H9 (cell line): ENCODE data around the gene EPN1. TPM values are rescaled to one million over a fixed set of nuclear protein-coding genes. Genes with fewer than 3 reads are reported as not detected.

Source experiments
- DNase-seq: peaks from one replicate; pipeline ENCODE4 v3.0.0-alpha.2; 2017
- H2AFZ ChIP-seq: one replicate; pipeline ENCODE4 v1.6.1; 2013; ENCODE audit warnings: mild to moderate bottlenecking, low read length, control low read depth, moderate library complexity
- H2AK5ac ChIP-seq: 2 replicates; pipeline ENCODE4 v1.6.1; 2013; ENCODE audit warnings: low read length, control low read depth, mixed read lengths; ENCODE audit not compliant: insufficient read length
- H2BK120ac ChIP-seq: one replicate; pipeline ENCODE4 v1.6.1; 2013; ENCODE audit warnings: low read depth, mild to moderate bottlenecking, low read length, control low read depth, inconsistent platforms; ENCODE audit not compliant: poor library complexity, severe bottlenecking
- H2BK12ac ChIP-seq: 2 replicates; pipeline ENCODE4 v1.6.1; 2013; ENCODE audit warnings: low read length, control low read depth, mixed read lengths, low read depth; ENCODE audit not compliant: insufficient read length
- H2BK15ac ChIP-seq: 2 replicates; pipeline ENCODE4 v1.6.1; 2013; ENCODE audit warnings: low read depth, low read length, control low read depth
- H2BK20ac ChIP-seq: one replicate; pipeline ENCODE4 v1.6.1; 2013; ENCODE audit warnings: low read depth, mild to moderate bottlenecking, low read length, control low read depth, inconsistent platforms; ENCODE audit not compliant: poor library complexity, severe bottlenecking
- H2BK5ac ChIP-seq: 2 replicates; pipeline ENCODE4 v1.6.1; 2013; ENCODE audit warnings: low read length, control low read depth, mixed read lengths; ENCODE audit not compliant: insufficient read length
- H3K14ac ChIP-seq: 2 replicates; pipeline ENCODE4 v1.6.1; 2013; ENCODE audit warnings: low read length, control low read depth; ENCODE audit not compliant: insufficient read depth
- H3K18ac ChIP-seq: 2 replicates; pipeline ENCODE4 v1.6.1; 2013; ENCODE audit warnings: low read depth, mild to moderate bottlenecking, mixed read lengths, low read length, control low read depth; ENCODE audit not compliant: insufficient read length
- H3K23ac ChIP-seq: 2 replicates; pipeline ENCODE4 v1.6.1; 2013; ENCODE audit warnings: low read length, control low read depth, mixed read lengths, low read depth; ENCODE audit not compliant: insufficient read length
- H3K23me2 ChIP-seq: 2 replicates; pipeline ENCODE4 v1.6.1; 2013; ENCODE audit warnings: low read depth, mild to moderate bottlenecking, mixed read lengths, low read length, control low read depth; ENCODE audit not compliant: insufficient read length, poor library complexity, severe bottlenecking
- H3K27ac ChIP-seq: 2 replicates; pipeline ENCODE4 v1.5.1; 2013; ENCODE audit warnings: low read length, control low read depth, mixed read lengths, low read depth; ENCODE audit not compliant: insufficient read length
- H3K27me3 ChIP-seq: 2 replicates; pipeline ENCODE4 v1.6.1; 2013; ENCODE audit warnings: low read length, control low read depth, inconsistent platforms; ENCODE audit not compliant: insufficient read depth
- H3K4ac ChIP-seq: 2 replicates; pipeline ENCODE4 v1.6.1; 2013; ENCODE audit warnings: low read depth, mild to moderate bottlenecking, control low read depth, inconsistent platforms, low read length, moderate library complexity
- H3K4me1 ChIP-seq: 2 replicates; pipeline ENCODE4 v1.6.1; 2013; ENCODE audit warnings: low read length, control low read depth, inconsistent platforms; ENCODE audit not compliant: insufficient read depth
- H3K4me2 ChIP-seq: 2 replicates; pipeline ENCODE4 v1.6.1; 2013; ENCODE audit warnings: low read length, control low read depth, mixed read lengths; ENCODE audit not compliant: insufficient read length, insufficient read depth
- H3K56ac ChIP-seq: 2 replicates; pipeline ENCODE4 v1.6.1; 2013; ENCODE audit warnings: low read depth, mild to moderate bottlenecking, mixed read lengths, low read length, control low read depth; ENCODE audit not compliant: insufficient read length
- H3K79me1 ChIP-seq: 2 replicates; pipeline ENCODE4 v1.6.1; 2013; ENCODE audit warnings: low read depth, mild to moderate bottlenecking, moderate library complexity, low read length, control low read depth, inconsistent platforms; ENCODE audit not compliant: insufficient read depth, poor library complexity, severe bottlenecking
- H3K79me2 ChIP-seq: 2 replicates; pipeline ENCODE4 v1.6.1; 2013; ENCODE audit warnings: low read length, control low read depth, inconsistent platforms; ENCODE audit not compliant: insufficient read depth
- H3K9ac ChIP-seq: 2 replicates; pipeline ENCODE4 v1.6.1; 2013; ENCODE audit warnings: low read length, control low read depth, mixed read lengths; ENCODE audit not compliant: insufficient read length; ENCODE audit errors: extremely low read depth
- H3K9me3 ChIP-seq: one replicate; pipeline ENCODE4 v1.6.1; 2013; ENCODE audit warnings: low read depth, low read length, inconsistent platforms; ENCODE audit not compliant: control insufficient read depth
- H3T11ph ChIP-seq: one replicate; pipeline ENCODE4 v1.6.1; 2013; ENCODE audit warnings: mild to moderate bottlenecking, low read length, control low read depth, inconsistent platforms
- H4K20me1 ChIP-seq: one replicate; pipeline ENCODE4 v1.6.1; 2013; ENCODE audit not compliant: control insufficient read depth, insufficient read length, insufficient read depth
- H4K5ac ChIP-seq: 2 replicates; pipeline ENCODE4 v1.6.1; 2013; ENCODE audit warnings: low read depth, mild to moderate bottlenecking, mixed read lengths, low read length, control low read depth; ENCODE audit not compliant: insufficient read length
- H4K8ac ChIP-seq: replicated peaks from 2 replicates; pipeline ENCODE4 v1.6.1; 2013; ENCODE audit warnings: low read length, control low read depth, mixed read lengths, low read depth; ENCODE audit not compliant: insufficient read length
- H4K91ac ChIP-seq: 2 replicates; pipeline ENCODE4 v1.6.1; 2013; ENCODE audit warnings: low read depth, mild to moderate bottlenecking, moderate library complexity, mixed read lengths, low read length, control low read depth; ENCODE audit not compliant: insufficient read length
- H3K27ac Mint-ChIP-seq, 3 experiments: 2 replicates in 2 of 3; 3 replicates in 1 of 3; pipeline ENCODE4 v1.8.0; 2020 to 2021; ENCODE audit warnings: mixed read lengths in 3 of 3, mild to moderate bottlenecking in 1 of 3, moderate library complexity in 1 of 3
- H3K27me3 Mint-ChIP-seq: 2 replicates; pipeline ENCODE4 v1.8.0; 2021; ENCODE audit warnings: low read depth, mild to moderate bottlenecking, moderate library complexity, mixed read lengths
- H3K36me3 Mint-ChIP-seq, 3 experiments: 2 replicates in 2 of 3; 3 replicates in 1 of 3; pipeline ENCODE4 v1.8.0; 2020 to 2021; ENCODE audit warnings: low read depth in 3 of 3, mixed read lengths in 3 of 3; ENCODE audit not compliant: insufficient read depth in 1 of 3
- H3K4me1 Mint-ChIP-seq, 2 experiments: 2 replicates each; pipeline ENCODE4 v1.8.0; 2020; ENCODE audit warnings: mixed read lengths in 2 of 2
- H3K4me3 Mint-ChIP-seq, 2 experiments: 2 replicates in 1 of 2; 3 replicates in 1 of 2; pipeline ENCODE4 v1.8.0; 2020 to 2021; ENCODE audit warnings: mild to moderate bottlenecking in 2 of 2, mixed read lengths in 2 of 2, moderate library complexity in 1 of 2
- H3K9me3 Mint-ChIP-seq, 2 experiments: 2 replicates in 1 of 2; 3 replicates in 1 of 2; pipeline ENCODE4 v1.8.0; 2020; ENCODE audit warnings: mild to moderate bottlenecking in 2 of 2, mixed read lengths in 2 of 2, moderate library complexity in 1 of 2
- CTCF ChIP-seq: fragments of 200-600 bp; sonication (generic); conservative IDR thresholded peaks from 3 replicates; pipeline ENCODE4 v1.8.0; 2021; ENCODE audit warnings: antibody characterized with exemption, mild to moderate bottlenecking
- WGBS: extraction: QIAGEN DNeasy Blood & Tissue Kit; methylation state at CpG from one replicate; pipeline ENCODE4 v1.1.7; 2013; ENCODE audit warnings: missing lambda C conversion rate, low lambda C conversion rate, mixed read lengths; ENCODE audit not compliant: insufficient read length; ENCODE audit errors: extremely low coverage; 5-methylcytosine and 5-hydroxymethylcytosine counted together
- total RNA-seq: library from RNA; stranded (reverse); gene quantifications from 2 replicates; pipeline ENCODE4 v1.2.1, GENCODE V29; 2021

The EPN1 gene
- total RNA-seq, 1 experiment from 2014 or later: 159 TPM

GRCh38 chr19:55694656-55695491, 19.8 kb downstream of the EPN1 start:
- Histone ChIP-seq H2BK5ac (no peak overlapping the region), H2BK15ac (no peak overlapping the region), H3K14ac (no peak overlapping the region), H3K4me2 (no peak overlapping the region), H4K20me1 (no peaks in the 10 kb centered on the region), H4K91ac (no peak overlapping the region), H3K23ac (no peak overlapping the region), H3K79me2 (no peaks in the 10 kb centered on the region), H2AK5ac (no peak overlapping the region), H3K4me1 (no peaks in the 10 kb centered on the region), H3K9me3 (no peaks in the 10 kb centered on the region), H2BK20ac (no peak overlapping the region), H3K27ac (no peak overlapping the region), H3K27me3 (no peaks in the 10 kb centered on the region), H2BK12ac (no peak overlapping the region), H3K18ac (no peak overlapping the region), H3T11ph (no peak overlapping the region), H3K56ac (no peak overlapping the region), H3K4ac (no peak overlapping the region), H4K5ac (no peak overlapping the region), H2AFZ (no peak overlapping the region), H2BK120ac (no peak overlapping the region), H3K23me2 (no peaks in the 10 kb centered on the region), H4K8ac (no peak overlapping the region), H3K9ac (no peak overlapping the region), H3K79me1 (no peaks in the 10 kb centered on the region)
- H3K4me3 Mint-ChIP-seq: no peak overlapping the region
- peaks cover 24 to 68% (median 65%) of the 10 kb centered on the region in 3 experiments for H3K36me3 Mint-ChIP-seq
- WGBS: no CpG with 5 or more reads among the region's 37 CpGs
- no peak for DNase-seq
- no peaks in the 10 kb centered on the region for H3K4me1 Mint-ChIP-seq
- no peaks in the 10 kb centered on the region for H3K27me3 Mint-ChIP-seq
- TF ChIP-seq CTCF: no peak
- no peak overlapping the region for H3K27ac Mint-ChIP-seq
- no peaks in the 10 kb centered on the region for H3K9me3 Mint-ChIP-seq
